Panc1 (cell line): Measurements from ENCODE around the gene TPST2. TPM values are rescaled to one million over a fixed set of nuclear protein-coding genes. Genes with fewer than 3 reads are reported as not detected.

ENCODE experiments used
- ATAC-seq: fragments of 200-7000 bp; cut with Tn5 transposase; 2 replicates; pipeline ENCODE4 v1.9.1; 2020; ENCODE audit warnings: mild to moderate bottlenecking, moderate library complexity
- BruUV-seq: library from RNA; stranded (reverse); fragments of 400-500 nt; replicated peaks from 2 replicates; lab custom pipeline; 2021; lab: Mats Ljungman, UMichigan
- CTCF ChIA-PET: fragments of 300-600 bp; sonication (Branson Sonifier 250); formaldehyde crosslinking; loops from one replicate; lab custom pipeline; 2022; ENCODE audit warnings: antibody characterized with exemption; lab: Charles Lee
- POLR2A ChIA-PET: fragments of 300-600 bp; sonication (Branson Sonifier 250); formaldehyde crosslinking; loops from one replicate; lab custom pipeline; 2022; ENCODE audit warnings: antibody characterized with exemption; lab: Charles Lee
- DNase-seq: peaks from one replicate; pipeline ENCODE4 v3.0.0-alpha.2; 2010; ENCODE audit warnings: low read depth, low spot score
- H3K27ac ChIP-seq: 2 replicates; pipeline ENCODE4 v1.5.1; 2011; ENCODE audit warnings: mild to moderate bottlenecking, low read length, inconsistent platforms
- H3K27me3 ChIP-seq: fragments of 200-500 bp; sonication (Bioruptor generic); 2 replicates; pipeline ENCODE4 v1.6.0; 2014; ENCODE audit warnings: low read length, inconsistent platforms; ENCODE audit not compliant: control insufficient read depth, insufficient read depth
- H3K36me3 ChIP-seq: fragments of 200-500 bp; sonication (Bioruptor generic); 2 replicates; pipeline ENCODE4 v1.5.1; 2014; ENCODE audit warnings: inconsistent platforms, mild to moderate bottlenecking, low read length, moderate library complexity; ENCODE audit not compliant: control insufficient read depth, insufficient read depth
- H3K4me1 ChIP-seq: 2 replicates; pipeline ENCODE4 v1.5.1; 2011; ENCODE audit warnings: inconsistent platforms, mild to moderate bottlenecking, low read length, moderate library complexity; ENCODE audit not compliant: control insufficient read depth, insufficient read depth
- H3K4me3 ChIP-seq, 2 experiments: 2 replicates each; pipeline ENCODE4 v1.5.1; 2011 to 2012; ENCODE audit warnings: low read depth in 2 of 2, low read length in 2 of 2, mild to moderate bottlenecking in 2 of 2, inconsistent platforms in 1 of 2, moderate library complexity in 1 of 2
- H3K9me3 ChIP-seq: fragments of 200-500 bp; sonication (Bioruptor generic); 2 replicates; pipeline ENCODE4 v1.5.1; 2014; ENCODE audit warnings: low read depth, mild to moderate bottlenecking, inconsistent platforms, low read length, moderate library complexity; ENCODE audit not compliant: control insufficient read depth, insufficient read depth
- POLR2AphosphoS5 ChIP-seq: IDR thresholded peaks from 2 replicates; pipeline ENCODE4 v1.6.1; 2012; ENCODE audit warnings: mild to moderate bottlenecking, low read depth, low read length, moderate library complexity
- SIN3A ChIP-seq: IDR thresholded peaks from 2 replicates; pipeline ENCODE4 v1.6.1; 2012; ENCODE audit warnings: low read depth, mild to moderate bottlenecking, low read length, moderate library complexity, borderline replicate concordance; ENCODE audit not compliant: insufficient read depth
- TCF7L2 ChIP-seq: IDR thresholded peaks from 2 replicates; pipeline ENCODE4 v1.6.1; 2011; ENCODE audit warnings: mild to moderate bottlenecking, low read depth, low read length, inconsistent platforms
- in situ Hi-C: cut with HindIII; loops from 2 replicates; pipeline ENCODE4 v1.10.0; 2016; ENCODE audit warnings: low sequenced_read_pairs, low pct_unique_long_range_greater_than_20kb
- intact Hi-C: fragments of 100-400 bp; cut with micrococcal nuclease; formaldehyde crosslinking; loops from one replicate; pipeline ENCODE4 v1.10.0; 2022; ENCODE audit not compliant: unreplicated experiment
- total RNA-seq: library from RNA; stranded (reverse); gene quantifications from one replicate; pipeline ENCODE4 v1.2.1, GENCODE V29; 2021; ENCODE audit not compliant: unreplicated experiment
- TF ChIP-seq, protein P1 (sequence below), 2 experiments: IDR thresholded peaks; 2 replicates each; pipeline ENCODE4 v1.6.1; 2011 to 2012; ENCODE audit warnings: low read depth in 2 of 2, control low read depth in 1 of 2, low read length in 1 of 2, mild to moderate bottlenecking in 1 of 2, moderate library complexity in 1 of 2; ENCODE audit not compliant: insufficient read depth in 1 of 2
- TF ChIP-seq, protein P2 (sequence below): fragments of 450-650 bp; IDR thresholded peaks from 2 replicates; pipeline ENCODE4 v1.5.1; 2017; ENCODE audit warnings: mild to moderate bottlenecking

TPST2 gene
- total RNA-seq, 1 experiment from 2014 or later = 7.1 TPM

DNA sequence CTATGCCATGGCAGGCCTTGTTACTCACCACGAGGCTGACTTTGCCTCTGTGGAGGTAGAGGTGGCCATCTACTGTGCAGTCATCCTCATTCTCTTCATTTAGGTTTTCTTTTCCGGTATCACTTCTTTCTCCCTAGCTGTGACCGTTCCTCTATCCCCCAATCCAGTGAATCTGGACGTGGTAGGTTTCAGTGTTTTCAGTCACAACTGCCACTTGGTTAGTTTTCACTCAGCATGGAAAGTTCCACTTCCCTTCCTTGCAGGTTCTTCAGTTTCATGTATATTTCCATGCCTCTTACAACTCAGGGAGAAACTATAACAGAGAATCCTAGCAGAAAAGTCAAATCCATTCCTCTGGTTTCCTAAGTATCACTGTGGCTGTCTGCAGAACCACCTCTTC, 108.2 kb downstream of the TPST2 start:
- no TSS peak for BruUV-seq
- peaks cover 31% of the 10 kb centered on the region for H3K4me1 ChIP-seq
- H3K9me3 ChIP-seq = no peaks in the 10 kb centered on the region
- no peak for TF ChIP-seq SIN3A
- TF ChIP-seq, protein P1, sequence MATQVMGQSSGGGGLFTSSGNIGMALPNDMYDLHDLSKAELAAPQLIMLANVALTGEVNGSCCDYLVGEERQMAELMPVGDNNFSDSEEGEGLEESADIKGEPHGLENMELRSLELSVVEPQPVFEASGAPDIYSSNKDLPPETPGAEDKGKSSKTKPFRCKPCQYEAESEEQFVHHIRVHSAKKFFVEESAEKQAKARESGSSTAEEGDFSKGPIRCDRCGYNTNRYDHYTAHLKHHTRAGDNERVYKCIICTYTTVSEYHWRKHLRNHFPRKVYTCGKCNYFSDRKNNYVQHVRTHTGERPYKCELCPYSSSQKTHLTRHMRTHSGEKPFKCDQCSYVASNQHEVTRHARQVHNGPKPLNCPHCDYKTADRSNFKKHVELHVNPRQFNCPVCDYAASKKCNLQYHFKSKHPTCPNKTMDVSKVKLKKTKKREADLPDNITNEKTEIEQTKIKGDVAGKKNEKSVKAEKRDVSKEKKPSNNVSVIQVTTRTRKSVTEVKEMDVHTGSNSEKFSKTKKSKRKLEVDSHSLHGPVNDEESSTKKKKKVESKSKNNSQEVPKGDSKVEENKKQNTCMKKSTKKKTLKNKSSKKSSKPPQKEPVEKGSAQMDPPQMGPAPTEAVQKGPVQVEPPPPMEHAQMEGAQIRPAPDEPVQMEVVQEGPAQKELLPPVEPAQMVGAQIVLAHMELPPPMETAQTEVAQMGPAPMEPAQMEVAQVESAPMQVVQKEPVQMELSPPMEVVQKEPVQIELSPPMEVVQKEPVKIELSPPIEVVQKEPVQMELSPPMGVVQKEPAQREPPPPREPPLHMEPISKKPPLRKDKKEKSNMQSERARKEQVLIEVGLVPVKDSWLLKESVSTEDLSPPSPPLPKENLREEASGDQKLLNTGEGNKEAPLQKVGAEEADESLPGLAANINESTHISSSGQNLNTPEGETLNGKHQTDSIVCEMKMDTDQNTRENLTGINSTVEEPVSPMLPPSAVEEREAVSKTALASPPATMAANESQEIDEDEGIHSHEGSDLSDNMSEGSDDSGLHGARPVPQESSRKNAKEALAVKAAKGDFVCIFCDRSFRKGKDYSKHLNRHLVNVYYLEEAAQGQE (IDR thresholded peaks at IDR 0.05; ENCODE audit: insufficient read depth in 1 of 2, low read depth in 2 of 2, low read length in 1 of 2) = no peak
- TF ChIP-seq, protein P2, sequence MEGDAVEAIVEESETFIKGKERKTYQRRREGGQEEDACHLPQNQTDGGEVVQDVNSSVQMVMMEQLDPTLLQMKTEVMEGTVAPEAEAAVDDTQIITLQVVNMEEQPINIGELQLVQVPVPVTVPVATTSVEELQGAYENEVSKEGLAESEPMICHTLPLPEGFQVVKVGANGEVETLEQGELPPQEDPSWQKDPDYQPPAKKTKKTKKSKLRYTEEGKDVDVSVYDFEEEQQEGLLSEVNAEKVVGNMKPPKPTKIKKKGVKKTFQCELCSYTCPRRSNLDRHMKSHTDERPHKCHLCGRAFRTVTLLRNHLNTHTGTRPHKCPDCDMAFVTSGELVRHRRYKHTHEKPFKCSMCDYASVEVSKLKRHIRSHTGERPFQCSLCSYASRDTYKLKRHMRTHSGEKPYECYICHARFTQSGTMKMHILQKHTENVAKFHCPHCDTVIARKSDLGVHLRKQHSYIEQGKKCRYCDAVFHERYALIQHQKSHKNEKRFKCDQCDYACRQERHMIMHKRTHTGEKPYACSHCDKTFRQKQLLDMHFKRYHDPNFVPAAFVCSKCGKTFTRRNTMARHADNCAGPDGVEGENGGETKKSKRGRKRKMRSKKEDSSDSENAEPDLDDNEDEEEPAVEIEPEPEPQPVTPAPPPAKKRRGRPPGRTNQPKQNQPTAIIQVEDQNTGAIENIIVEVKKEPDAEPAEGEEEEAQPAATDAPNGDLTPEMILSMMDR = no peak
- TF ChIP-seq POLR2AphosphoS5 = no peak
- TF ChIP-seq TCF7L2 = no peak
- ATAC-seq (no peak), DNase-seq (no peak)
- H3K36me3 ChIP-seq = no peaks in the 10 kb centered on the region; the same call in none of the 2 replicates
- H3K27ac ChIP-seq = peak overlapping the region; percentile 36; the same call in 1 of the 2 replicates
- POLR2A ChIA-PET = no interaction called here
- CTCF ChIA-PET = no interaction called here
- intact Hi-C loops = no loop called here
- H3K27me3 ChIP-seq = no peaks in the 10 kb centered on the region
- in situ Hi-C loops = no loop called here
- no peak overlapping the region for H3K4me3 ChIP-seq

GRCh38 chr22:26481112-26481693, 108.7 kb downstream of the TPST2 start:
- no peaks in the 10 kb centered on the region for H3K27me3 ChIP-seq
- no peak overlapping the region for H3K4me3 ChIP-seq
- no peak overlapping the region for H3K27ac ChIP-seq
- H3K9me3 ChIP-seq = no peaks in the 10 kb centered on the region
- ATAC-seq (no peak), DNase-seq (no peak)
- BruUV-seq = no TSS peak
- intact Hi-C loops = no loop called here
- TF ChIP-seq SIN3A = no peak
- TF ChIP-seq TCF7L2 = no peak
- TF ChIP-seq POLR2AphosphoS5 = no peak
- TF ChIP-seq, protein P1 (IDR thresholded peaks at IDR 0.05; ENCODE audit: insufficient read depth in 1 of 2, low read depth in 2 of 2, low read length in 1 of 2) = no peak
- TF ChIP-seq, protein P2 = no peak
- H3K4me1 ChIP-seq = peaks cover 31% of the 10 kb centered on the region
- peaks cover under 1% of the 10 kb centered on the region for H3K36me3 ChIP-seq
- ChIA-PET POLR2A (no interaction called here), CTCF (no interaction called here)
- in situ Hi-C loops = no loop called here
